GM18868 (cell line): ENCODE results near the gene SGMS1.

Source experiments
- ATAC-seq: cut with Tn5 transposase; IDR thresholded peaks from one replicate; pipeline ENCODE4 v1.9.1; 2021; ENCODE audit warnings: mild to moderate bottlenecking, moderate library complexity; ENCODE audit not compliant: unreplicated experiment

The SGMS1 gene

GRCh38 chr10:50613726-50614443, 9.9 kb downstream of the SGMS1 start:
- ATAC-seq: no peak

GRCh38 chr10:50613150-50613549, 10.6 kb downstream of the SGMS1 start:
- peak; percentile 62 for ATAC-seq

GRCh38 chr10:50610368-50610767, 13.4 kb downstream of the SGMS1 start:
- no peak for ATAC-seq

GRCh38 chr10:50607356-50607925, 16.3 kb downstream of the SGMS1 start:
- ATAC-seq: no peak

GRCh38 chr10:50605951-50606270, 17.8 kb downstream of the SGMS1 start:
- no peak for ATAC-seq

GRCh38 chr10:50605269-50605950, 18.3 kb downstream of the SGMS1 start:
- ATAC-seq: peak; percentile 75

GRCh38 chr10:50604809-50605208, 18.9 kb downstream of the SGMS1 start:
- ATAC-seq: no peak

- ATAC-seq: peak; percentile 80
Measured at GRCh38 chr10:50604049-50604640, 19.6 kb downstream of the SGMS1 start.

GRCh38 chr10:50603151-50603850, 20.5 kb downstream of the SGMS1 start:
- ATAC-seq: no peak

- no peak for ATAC-seq
Measured at GRCh38 chr10:50601974-50602373, 21.8 kb downstream of the SGMS1 start.

GRCh38 chr10:50600831-50601477, 22.8 kb downstream of the SGMS1 start:
- ATAC-seq: no peak

GRCh38 chr10:50600286-50600685, 23.5 kb downstream of the SGMS1 start:
- no peak for ATAC-seq

- ATAC-seq: no peak
Measured at GRCh38 chr10:50596897-50597296, 26.9 kb downstream of the SGMS1 start.

- no peak for ATAC-seq
Measured at GRCh38 chr10:50596456-50596855, 27.3 kb downstream of the SGMS1 start.

GRCh38 chr10:50595785-50596184, 28.0 kb downstream of the SGMS1 start:
- ATAC-seq: no peak

- no peak for ATAC-seq
Measured at GRCh38 chr10:50593523-50594376, 30.0 kb downstream of the SGMS1 start.

- no peak for ATAC-seq
Measured at GRCh38 chr10:50592961-50593418, 30.8 kb downstream of the SGMS1 start.

- no peak for ATAC-seq
Measured at GRCh38 chr10:50590935-50591334, 32.8 kb downstream of the SGMS1 start.

GRCh38 chr10:50586740-50587088, 37.0 kb downstream of the SGMS1 start:
- no peak for ATAC-seq
